ENCODE measurements around the gene UGT1A1. TPM values are rescaled to one million over a fixed set of nuclear protein-coding genes. Genes with fewer than 3 reads are reported as not detected.

The UGT1A1 gene
- under 1 TPM in 1 of 4 donors, not detected in 3; 0.94 TPM for total RNA-seq

DNA sequence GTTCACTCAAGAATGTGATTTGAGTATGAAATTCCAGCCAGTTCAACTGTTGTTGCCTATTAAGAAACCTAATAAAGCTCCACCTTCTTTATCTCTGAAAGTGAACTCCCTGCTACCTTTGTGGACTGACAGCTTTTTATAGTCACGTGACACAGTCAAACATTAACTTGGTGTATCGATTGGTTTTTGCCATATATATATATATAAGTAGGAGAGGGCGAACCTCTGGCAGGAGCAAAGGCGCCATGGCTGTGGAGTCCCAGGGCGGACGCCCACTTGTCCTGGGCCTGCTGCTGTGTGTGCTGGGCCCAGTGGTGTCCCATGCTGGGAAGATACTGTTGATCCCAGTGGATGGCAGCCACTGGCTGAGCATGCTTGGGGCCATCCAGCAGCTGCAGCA is at the start of gene UGT1A1:
TSS of gene UGT1A1 (plus strand) at position 228 of the 400 bp plus-strand sequence. CDS start at position 246, 18 bp downstream.
- no peak for ATAC-seq
- H3K4me3 ChIP-seq = no peak within 1 kb of the TSS
- H3K9me3 ChIP-seq = no peaks in the 10 kb centered on the region
- WGBS, 2 donors (ENCODE audit: low coverage in 1 of 2) = 97 to 100% methylated on average over 1 to 6 of the region's 6 CpGs
- no peaks in the 10 kb centered on the region for H3K36me3 ChIP-seq
- no peaks in the 10 kb centered on the region for H3K4me1 ChIP-seq
- TF ChIP-seq, protein P1, sequence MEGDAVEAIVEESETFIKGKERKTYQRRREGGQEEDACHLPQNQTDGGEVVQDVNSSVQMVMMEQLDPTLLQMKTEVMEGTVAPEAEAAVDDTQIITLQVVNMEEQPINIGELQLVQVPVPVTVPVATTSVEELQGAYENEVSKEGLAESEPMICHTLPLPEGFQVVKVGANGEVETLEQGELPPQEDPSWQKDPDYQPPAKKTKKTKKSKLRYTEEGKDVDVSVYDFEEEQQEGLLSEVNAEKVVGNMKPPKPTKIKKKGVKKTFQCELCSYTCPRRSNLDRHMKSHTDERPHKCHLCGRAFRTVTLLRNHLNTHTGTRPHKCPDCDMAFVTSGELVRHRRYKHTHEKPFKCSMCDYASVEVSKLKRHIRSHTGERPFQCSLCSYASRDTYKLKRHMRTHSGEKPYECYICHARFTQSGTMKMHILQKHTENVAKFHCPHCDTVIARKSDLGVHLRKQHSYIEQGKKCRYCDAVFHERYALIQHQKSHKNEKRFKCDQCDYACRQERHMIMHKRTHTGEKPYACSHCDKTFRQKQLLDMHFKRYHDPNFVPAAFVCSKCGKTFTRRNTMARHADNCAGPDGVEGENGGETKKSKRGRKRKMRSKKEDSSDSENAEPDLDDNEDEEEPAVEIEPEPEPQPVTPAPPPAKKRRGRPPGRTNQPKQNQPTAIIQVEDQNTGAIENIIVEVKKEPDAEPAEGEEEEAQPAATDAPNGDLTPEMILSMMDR (IDR thresholded peaks at IDR 0.05) = no peak
- TF ChIP-seq POLR2AphosphoS5 (IDR thresholded peaks at IDR 0.05) (no peak), EP300 (IDR thresholded peaks at IDR 0.05) (no peak), POLR2A (IDR thresholded peaks at IDR 0.05) (no peak)
- H3K27ac ChIP-seq = no peak within 1 kb of the TSS
- peaks cover 9% of the 10 kb centered on the region for H3K27me3 ChIP-seq

DNA sequence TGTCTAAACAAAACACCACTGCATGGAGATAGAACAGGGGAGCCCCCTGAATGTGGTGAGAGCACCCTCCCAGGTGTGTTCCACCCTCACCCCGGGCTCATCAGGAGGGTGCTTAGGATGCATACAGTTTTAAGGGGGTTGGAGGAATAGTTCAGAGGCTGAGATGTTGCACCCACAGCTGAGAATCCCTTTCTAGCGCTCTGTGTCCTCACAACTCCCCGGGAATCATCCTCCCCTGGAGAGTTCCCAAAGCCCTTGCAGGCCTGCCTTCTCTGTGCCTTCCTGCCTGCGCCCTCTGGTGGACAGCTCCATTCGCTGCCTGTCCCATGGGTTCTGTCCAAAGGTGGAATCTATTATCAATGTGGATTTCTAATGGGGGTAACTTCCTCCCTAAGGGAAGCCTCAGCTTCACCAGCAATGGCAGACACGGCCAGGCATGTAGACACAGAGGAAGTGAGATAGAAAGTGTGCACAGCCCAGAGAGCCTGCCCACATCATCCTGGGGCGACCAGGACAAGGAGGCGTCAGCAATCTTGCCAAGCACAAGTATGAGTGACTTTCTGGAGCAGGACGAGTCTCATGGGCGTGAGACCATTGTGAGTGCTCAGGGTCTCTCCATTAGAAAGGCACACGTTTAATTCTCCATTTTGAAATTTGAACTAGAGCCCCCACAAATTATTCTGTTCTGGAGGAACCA is 48.6 kb upstream of the UGT1A1 start:
- Histone ChIP-seq H3K27me3 (peaks cover 27% of the 10 kb centered on the region), H3K36me3 (no peaks in the 10 kb centered on the region), H3K4me3 (no peak overlapping the region), H3K9me3 (no peaks in the 10 kb centered on the region), H3K27ac (no peak overlapping the region), H3K4me1 (no peaks in the 10 kb centered on the region)
- TF ChIP-seq EP300 (IDR thresholded peaks at IDR 0.05) = no peak
- TF ChIP-seq, protein P1 (IDR thresholded peaks at IDR 0.05) = peak; percentile 17 to 64 (median 50)
- TF ChIP-seq POLR2AphosphoS5 (IDR thresholded peaks at IDR 0.05) = no peak
- no peak for ATAC-seq
- WGBS, 2 donors (ENCODE audit: low coverage in 1 of 2) = 24 to 33% methylated on average over 1 to 5 of the region's 11 CpGs

DNA sequence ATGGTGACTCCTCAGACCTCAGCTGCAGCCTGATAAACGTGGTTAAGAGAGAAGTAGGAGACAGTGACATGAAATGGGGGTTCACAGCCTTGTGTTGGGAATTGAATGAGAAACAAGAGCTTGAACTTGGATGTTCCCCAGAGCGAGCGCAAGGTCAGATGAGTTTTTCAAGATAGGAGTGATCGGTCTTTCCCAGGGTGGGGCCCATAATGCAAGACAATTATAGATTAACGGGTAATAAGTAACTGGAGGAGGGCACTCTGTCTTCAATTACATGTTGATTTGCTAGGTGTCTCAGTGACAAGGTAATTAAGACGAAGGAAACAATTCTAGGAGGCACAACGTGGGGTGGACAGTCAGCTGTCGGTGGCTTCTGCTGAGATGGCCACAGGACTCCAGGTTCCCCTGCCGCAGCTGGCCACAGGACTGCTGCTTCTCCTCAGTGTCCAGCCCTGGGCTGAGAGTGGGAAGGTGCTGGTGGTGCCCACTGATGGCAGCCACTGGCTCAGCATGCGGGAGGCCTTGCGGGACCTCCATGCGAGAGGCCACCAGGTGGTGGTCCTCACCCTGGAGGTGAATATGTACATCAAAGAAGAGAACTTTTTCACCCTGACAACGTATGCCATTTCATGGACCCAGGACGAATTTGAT is 47.3 kb upstream of the UGT1A1 start, which contains the start of gene UGT1A5:
TSS of gene UGT1A5 (plus strand) at position 297 of the 651 bp plus-strand sequence. CDS start at position 382, 85 bp downstream.
- H3K9me3 ChIP-seq = no peaks in the 10 kb centered on the region
- WGBS, 2 donors (ENCODE audit: low coverage in 1 of 2) = 69 to 73% methylated on average over 7 to 8 of the region's 14 CpGs
- no peaks in the 10 kb centered on the region for H3K36me3 ChIP-seq
- no peak for ATAC-seq
- H3K4me1 ChIP-seq = no peaks in the 10 kb centered on the region
- H3K4me3 ChIP-seq = no peak within 1 kb of the TSS
- no peak within 1 kb of the TSS for H3K27ac ChIP-seq
- TF ChIP-seq POLR2AphosphoS5 (IDR thresholded peaks at IDR 0.05) (no peak), POLR2A (IDR thresholded peaks at IDR 0.05) (no peak), EP300 (IDR thresholded peaks at IDR 0.05) (no peak)
- TF ChIP-seq, protein P1 (IDR thresholded peaks at IDR 0.05) = no peak
- peaks cover 34% of the 10 kb centered on the region for H3K27me3 ChIP-seq

DNA sequence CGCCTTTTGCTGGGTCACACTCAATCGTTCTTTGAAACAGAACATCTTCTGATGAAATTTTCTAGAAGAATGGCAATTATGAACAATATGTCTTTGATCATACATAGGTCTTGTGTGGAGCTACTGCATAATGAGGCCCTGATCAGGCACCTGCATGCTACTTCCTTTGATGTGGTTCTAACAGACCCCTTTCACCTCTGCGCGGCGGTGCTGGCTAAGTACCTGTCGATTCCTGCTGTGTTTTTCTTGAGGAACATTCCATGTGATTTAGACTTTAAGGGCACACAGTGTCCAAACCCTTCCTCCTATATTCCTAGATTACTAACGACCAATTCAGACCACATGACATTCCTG is 46.8 kb upstream of the UGT1A1 start:
- TF ChIP-seq EP300 (IDR thresholded peaks at IDR 0.05) (no peak), POLR2A (IDR thresholded peaks at IDR 0.05) (no peak), POLR2AphosphoS5 (IDR thresholded peaks at IDR 0.05) (no peak)
- TF ChIP-seq, protein P1 (IDR thresholded peaks at IDR 0.05) = no peak
- no peak overlapping the region for H3K27ac ChIP-seq
- H3K27me3 ChIP-seq = peaks cover 39% of the 10 kb centered on the region
- H3K4me3 ChIP-seq = no peak overlapping the region
- H3K4me1 ChIP-seq = no peaks in the 10 kb centered on the region
- 82% methylated on average over 5 to 7 of the region's 7 CpGs for WGBS, 2 donors (ENCODE audit: low coverage in 1 of 2)
- no peaks in the 10 kb centered on the region for H3K9me3 ChIP-seq
- no peaks in the 10 kb centered on the region for H3K36me3 ChIP-seq
- ATAC-seq = no peak

DNA sequence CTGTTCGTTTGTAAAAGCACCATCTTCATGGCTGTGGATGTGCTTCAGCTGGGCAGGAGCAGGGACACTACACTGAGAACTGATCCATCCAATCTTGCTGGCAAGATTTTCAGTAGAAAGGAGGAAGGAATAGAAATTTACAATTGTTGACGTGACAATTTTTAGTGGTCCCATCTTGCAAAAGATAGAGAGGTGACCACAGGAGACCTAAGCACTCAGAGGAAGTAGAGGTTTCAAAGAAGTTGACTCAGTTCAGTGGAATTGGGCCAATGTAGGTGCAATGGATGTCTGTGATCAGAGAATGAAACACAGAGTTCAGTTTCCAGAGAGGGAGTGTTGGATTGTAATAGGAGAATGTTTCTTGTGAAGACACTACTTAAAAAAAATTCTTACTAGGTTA is 45.9 kb upstream of the UGT1A1 start:
- H3K27me3 ChIP-seq = peaks cover 43% of the 10 kb centered on the region
- no peaks in the 10 kb centered on the region for H3K36me3 ChIP-seq
- H3K9me3 ChIP-seq = no peaks in the 10 kb centered on the region
- TF ChIP-seq POLR2A (IDR thresholded peaks at IDR 0.05) (no peak), EP300 (IDR thresholded peaks at IDR 0.05) (no peak), POLR2AphosphoS5 (IDR thresholded peaks at IDR 0.05) (no peak)
- TF ChIP-seq, protein P1 (IDR thresholded peaks at IDR 0.05) = no peak
- H3K27ac ChIP-seq = no peak overlapping the region
- 67 to 72% methylated on average over 2 of the region's 2 CpGs for WGBS, 2 donors (ENCODE audit: low coverage in 1 of 2)
- H3K4me1 ChIP-seq = no peaks in the 10 kb centered on the region
- H3K4me3 ChIP-seq = no peak overlapping the region
- ATAC-seq = no peak

Data from gastroesophageal sphincter (tissue), 4 donors.